Activated CD4-positive, alpha-beta memory T cell treated with anti-CD3 and anti-CD28 coated beads for 36 hours (primary cell): ENCODE results near the gene P2RY8. TPM values are rescaled to one million over a fixed set of nuclear protein-coding genes. Genes with fewer than 3 reads are reported as not detected.
"Not testable (repeated sequence)": the region's sequence is repeated elsewhere in the genome, so short reads cannot be mapped to it uniquely, and the experiment has no call there.

Experiments
- CTCF ChIA-PET: fragments of 350-600 bp; sonication (Branson Sonifier 250); formaldehyde crosslinking; loops from one replicate; lab custom pipeline; 2021; ENCODE audit warnings: antibody characterized with exemption, inconsistent platforms; lab: Charles Lee
- POLR2A ChIA-PET: fragments of 350-600 bp; sonication (Branson Sonifier 250); formaldehyde crosslinking; loops from one replicate; lab custom pipeline; 2021; ENCODE audit warnings: antibody characterized with exemption; lab: Charles Lee
- DNase-seq: peaks from one replicate; pipeline ENCODE4 v3.0.0-alpha.2; 2020
- H3K27ac Mint-ChIP-seq: one replicate; pipeline ENCODE4 v1.8.0; 2021; ENCODE audit warnings: mixed read lengths
- H3K27me3 Mint-ChIP-seq: one replicate; pipeline ENCODE4 v1.8.0; 2021; ENCODE audit warnings: mixed read lengths
- H3K36me3 Mint-ChIP-seq: one replicate; pipeline ENCODE4 v1.8.0; 2021; ENCODE audit warnings: mixed read lengths
- H3K4me1 Mint-ChIP-seq: one replicate; pipeline ENCODE4 v1.8.0; 2021; ENCODE audit warnings: low read depth, mixed read lengths
- H3K4me3 Mint-ChIP-seq: one replicate; pipeline ENCODE4 v1.8.0; 2021; ENCODE audit warnings: mild to moderate bottlenecking, mixed read lengths
- H3K9me3 Mint-ChIP-seq: one replicate; pipeline ENCODE4 v1.8.0; 2021; ENCODE audit warnings: mixed read lengths
- intact Hi-C: fragments of 100-400 bp; cut with micrococcal nuclease; formaldehyde crosslinking; loops from one replicate; pipeline ENCODE4 v1.15.1; 2023
- total RNA-seq, 2 experiments: library from RNA; stranded (reverse); gene quantifications; one replicate each; pipeline ENCODE4 v1.2.3, GENCODE V29; 2021

P2RY8 gene
- total RNA-seq, 2 experiments from 2014 or later: 30.2 to 32.7 TPM

DNA sequence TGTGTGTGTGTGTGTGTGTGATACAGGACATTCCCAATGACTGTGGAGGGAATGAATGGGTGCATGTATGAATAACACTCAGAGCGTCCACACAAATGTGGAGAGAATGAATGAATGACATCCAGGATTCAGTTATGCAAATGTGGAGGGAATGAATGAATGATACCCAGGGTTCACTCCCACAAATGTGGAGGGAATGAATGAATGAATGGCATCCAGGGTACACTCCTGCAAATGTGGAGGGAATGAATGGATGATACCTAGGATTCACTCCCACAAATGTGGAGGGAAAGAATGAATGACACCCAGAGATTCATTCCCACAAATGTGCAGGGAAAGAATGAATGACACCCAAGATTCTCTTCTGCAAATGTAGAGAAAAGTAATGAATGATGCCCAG, 48.2 kb downstream of the P2RY8 start:
- DNase-seq: no peak
- H3K4me1 Mint-ChIP-seq: peaks cover 27% of the 10 kb centered on the region
- intact Hi-C loops: no loop called here
- H3K36me3 Mint-ChIP-seq: peaks cover 48% of the 10 kb centered on the region
- H3K27me3 Mint-ChIP-seq: no peaks in the 10 kb centered on the region
- H3K4me3 Mint-ChIP-seq: no peak overlapping the region
- ChIA-PET POLR2A (no interaction called here), CTCF (no interaction called here)
- H3K27ac Mint-ChIP-seq: peak overlapping the region; percentile 40
- peaks cover 18% of the 10 kb centered on the region for H3K9me3 Mint-ChIP-seq

DNA sequence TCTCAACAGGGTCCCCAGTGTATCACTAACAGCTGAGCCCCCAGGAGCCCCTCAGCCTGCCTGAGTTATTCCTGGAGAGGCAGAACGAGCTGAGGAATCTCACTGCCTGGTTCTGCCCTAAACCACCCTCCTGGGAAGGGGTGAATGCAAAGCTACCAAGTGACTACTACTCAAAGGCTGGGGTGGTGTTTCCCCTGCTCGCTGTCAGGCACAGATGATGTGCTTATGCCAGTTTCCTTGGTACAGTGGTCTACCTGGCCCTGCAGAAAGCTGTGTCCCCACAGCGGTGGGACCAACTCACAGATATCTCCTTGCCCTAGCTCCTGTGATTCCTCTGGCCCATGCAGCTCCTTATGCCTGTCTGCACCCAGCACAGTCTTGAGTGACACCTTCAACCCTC, 48.8 kb downstream of the P2RY8 start:
- Mint-ChIP-seq H3K36me3 (peaks cover 48% of the 10 kb centered on the region), H3K4me3 (no peak overlapping the region), H3K27ac (peak overlapping the region; percentile 40), H3K27me3 (no peaks in the 10 kb centered on the region), H3K9me3 (peaks cover 18% of the 10 kb centered on the region), H3K4me1 (peaks cover 30% of the 10 kb centered on the region)
- DNase-seq: peak; percentile 8
- CTCF ChIA-PET: no interaction called here
- POLR2A ChIA-PET: no interaction called here
- intact Hi-C loops: no loop called here

DNA sequence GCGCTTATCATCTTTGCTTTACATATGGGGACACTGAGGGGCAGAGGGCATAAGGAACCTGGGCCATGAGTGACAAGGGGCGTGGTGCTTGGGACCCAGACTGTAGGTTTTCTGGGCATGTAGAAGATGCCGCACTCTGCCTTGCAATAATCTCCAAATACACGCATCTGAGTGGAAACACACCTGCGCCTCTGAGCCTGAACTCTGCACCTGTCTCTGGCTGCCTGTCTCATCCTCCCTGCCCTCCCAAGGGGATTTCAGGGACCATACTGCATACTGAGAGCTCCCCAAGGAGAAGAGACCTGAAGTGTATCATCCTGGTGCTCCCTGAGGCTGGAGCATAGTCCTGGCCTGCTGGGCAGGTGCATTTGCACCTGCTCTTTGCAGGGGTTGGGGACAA, 49.6 kb downstream of the P2RY8 start:
- H3K27me3 Mint-ChIP-seq: no peaks in the 10 kb centered on the region
- CTCF ChIA-PET: no interaction called here
- DNase-seq: peak; percentile 4
- no peak overlapping the region for H3K4me3 Mint-ChIP-seq
- peaks cover 50% of the 10 kb centered on the region for H3K36me3 Mint-ChIP-seq
- peak overlapping the region; percentile 69 for H3K27ac Mint-ChIP-seq
- intact Hi-C loops: no loop called here
- H3K9me3 Mint-ChIP-seq: peaks cover 18% of the 10 kb centered on the region
- H3K4me1 Mint-ChIP-seq: peaks cover 31% of the 10 kb centered on the region
- POLR2A ChIA-PET: no interaction called here

DNA sequence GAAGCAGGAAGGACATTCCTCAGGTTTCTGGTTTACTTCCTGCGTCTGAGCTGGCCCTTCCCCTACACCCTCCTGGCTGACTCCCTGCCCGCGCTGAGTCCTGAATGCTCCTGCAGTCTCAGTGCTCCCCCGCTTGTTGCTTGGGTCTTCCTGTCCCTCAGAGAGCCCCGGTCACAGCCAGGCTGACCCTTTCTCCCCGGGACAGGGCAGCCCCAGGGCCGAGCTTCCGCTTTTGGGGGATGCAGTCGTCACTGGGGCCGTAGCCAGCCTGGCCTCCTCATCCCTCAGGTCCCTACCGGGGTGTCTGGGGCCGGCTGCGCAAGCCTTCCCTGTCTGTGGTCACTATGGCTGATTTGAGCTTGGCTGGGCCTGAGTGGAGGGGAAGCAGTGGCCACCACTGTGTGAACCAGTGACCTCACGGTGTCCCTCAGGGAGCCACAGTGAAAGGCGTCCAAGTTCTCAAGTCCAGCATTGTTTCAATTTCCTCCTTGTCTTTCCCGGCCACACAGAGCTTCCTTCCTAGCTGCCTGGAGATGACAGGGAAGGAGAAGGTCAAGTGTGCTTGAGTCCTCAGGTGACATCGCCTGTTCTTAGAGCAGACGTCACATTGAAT, 50.1 kb downstream of the P2RY8 start:
- Mint-ChIP-seq H3K27me3 (no peaks in the 10 kb centered on the region), H3K36me3 (peaks cover 46% of the 10 kb centered on the region), H3K9me3 (peaks cover 15% of the 10 kb centered on the region), H3K27ac (peak overlapping the region; percentile 69), H3K4me1 (peaks cover 31% of the 10 kb centered on the region), H3K4me3 (no peak overlapping the region)
- ChIA-PET CTCF (no interaction called here), POLR2A (no interaction called here)
- intact Hi-C loops: no loop called here
- DNase-seq: peak; percentile 7

DNA sequence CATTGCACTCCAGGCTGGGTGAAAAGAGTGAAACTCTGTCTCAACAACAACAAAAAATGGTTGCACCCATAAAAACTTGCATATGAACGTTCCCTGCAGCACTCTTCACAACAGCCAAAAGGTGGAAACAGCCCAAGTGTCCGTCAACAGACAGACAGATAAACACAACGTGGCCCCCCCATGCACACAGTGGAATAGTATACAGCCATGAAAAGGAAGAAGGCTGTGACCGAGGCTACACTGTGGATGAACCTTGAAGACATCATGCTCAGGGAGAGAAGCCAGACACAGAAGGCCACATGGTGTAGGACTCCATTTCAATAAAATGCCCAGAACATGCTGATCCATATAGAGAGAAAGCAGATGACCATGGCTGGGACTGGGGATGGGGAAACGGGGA, 50.8 kb downstream of the P2RY8 start:
- Mint-ChIP-seq H3K4me1 (peaks cover 38% of the 10 kb centered on the region), H3K4me3 (no peak overlapping the region), H3K27ac (peak overlapping the region; percentile 28), H3K36me3 (peaks cover 41% of the 10 kb centered on the region), H3K27me3 (no peaks in the 10 kb centered on the region), H3K9me3 (peaks cover 8% of the 10 kb centered on the region)
- peak; percentile 6 for DNase-seq
- ChIA-PET CTCF (no interaction called here), POLR2A (no interaction called here)
- intact Hi-C loops: no loop called here

DNA sequence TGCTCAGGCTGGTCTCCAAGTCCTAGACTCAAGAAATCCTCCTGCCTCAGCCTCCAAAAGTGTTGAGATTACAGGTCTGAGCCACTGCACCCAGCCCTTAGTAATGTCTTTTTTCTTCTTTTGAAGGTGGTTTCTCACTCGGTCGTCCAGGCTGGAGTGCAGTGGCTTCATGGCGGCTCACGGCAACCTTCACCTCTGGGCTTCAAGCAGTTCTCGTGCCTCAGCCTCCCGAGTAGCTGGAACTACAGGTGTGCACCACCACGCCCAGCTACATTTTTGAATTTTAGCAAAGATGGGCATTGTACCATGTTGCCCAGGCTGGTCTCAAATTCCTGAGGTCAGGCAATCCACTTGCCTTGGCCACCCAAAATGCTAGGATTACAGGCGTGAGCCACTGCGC, 52.0 kb downstream of the P2RY8 start:
- H3K27me3 Mint-ChIP-seq: no peaks in the 10 kb centered on the region
- peak; percentile 7 for DNase-seq
- H3K27ac Mint-ChIP-seq: peak overlapping the region; percentile 72
- peaks cover 7% of the 10 kb centered on the region for H3K9me3 Mint-ChIP-seq
- peaks cover 49% of the 10 kb centered on the region for H3K4me1 Mint-ChIP-seq
- CTCF ChIA-PET: no interaction called here
- H3K4me3 Mint-ChIP-seq: no peak overlapping the region
- intact Hi-C loops: no loop called here
- peaks cover 44% of the 10 kb centered on the region for H3K36me3 Mint-ChIP-seq
- POLR2A ChIA-PET: no interaction called here

DNA sequence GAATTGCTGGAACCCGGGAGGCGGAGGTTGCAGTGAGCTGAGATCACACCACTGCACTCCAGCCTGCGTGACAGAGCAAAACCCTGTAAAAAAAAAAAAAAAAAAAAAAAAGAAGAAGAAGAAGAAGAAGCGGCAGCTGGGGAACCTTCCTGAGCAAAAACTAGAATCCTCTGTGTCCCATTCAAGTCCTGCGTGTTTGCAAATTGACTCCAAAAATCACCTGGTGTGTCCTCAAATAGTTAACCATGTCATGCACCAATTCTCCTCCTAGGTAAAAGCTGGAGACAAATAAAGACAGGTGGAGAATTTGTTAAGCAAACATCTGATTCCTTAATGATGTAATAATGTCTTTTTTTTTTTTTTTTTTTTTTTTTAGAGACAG, 52.4 kb downstream of the P2RY8 start:
- H3K36me3 Mint-ChIP-seq: peaks cover 48% of the 10 kb centered on the region
- ChIA-PET CTCF (no interaction called here), POLR2A (no interaction called here)
- peak overlapping the region; percentile 86 for H3K27ac Mint-ChIP-seq
- H3K27me3 Mint-ChIP-seq: no peaks in the 10 kb centered on the region
- DNase-seq: no peak
- no peak overlapping the region for H3K4me3 Mint-ChIP-seq
- peaks cover 53% of the 10 kb centered on the region for H3K4me1 Mint-ChIP-seq
- peaks cover 11% of the 10 kb centered on the region for H3K9me3 Mint-ChIP-seq
- intact Hi-C loops: no loop called here

DNA sequence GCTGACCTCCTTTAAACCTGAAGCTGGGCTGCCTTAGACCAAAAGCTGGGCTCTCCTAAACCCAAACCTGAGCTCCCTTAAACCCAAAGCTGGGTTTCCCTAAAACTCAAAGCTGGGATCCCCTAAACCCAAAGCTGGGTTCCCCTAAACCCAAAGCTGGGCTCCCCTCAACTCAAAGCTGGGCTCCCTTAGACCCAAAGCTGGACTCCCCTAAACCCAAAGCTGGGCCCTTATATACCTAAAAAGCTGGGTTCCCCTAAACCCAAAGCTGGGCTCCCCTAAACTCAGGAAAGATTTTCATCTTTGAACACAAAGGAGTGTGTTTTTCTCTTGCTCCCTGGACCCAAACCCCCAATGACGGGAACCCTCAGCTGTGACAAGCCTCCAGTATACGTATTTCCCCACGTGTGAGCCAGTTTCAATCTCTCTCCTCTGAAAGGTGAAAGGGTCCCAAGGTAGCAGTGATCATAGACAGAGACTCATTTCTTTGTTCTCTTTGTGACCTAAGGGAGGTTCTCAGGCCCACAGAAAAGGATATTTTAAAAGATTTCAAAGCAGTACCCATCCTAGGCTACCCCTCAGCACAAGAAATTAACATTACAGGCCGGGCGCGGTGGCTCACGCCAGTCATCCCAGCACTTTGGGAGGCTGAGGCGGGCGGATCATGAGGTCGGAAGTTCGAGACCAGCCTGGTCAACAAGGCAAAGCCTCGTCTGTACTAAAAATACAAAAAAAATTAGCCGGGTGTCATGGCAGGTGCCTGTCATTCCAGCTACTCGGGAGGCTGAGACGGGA, 52.9 kb downstream of the P2RY8 start:
- Mint-ChIP-seq H3K27ac (peak overlapping the region; percentile 86), H3K36me3 (peaks cover 48% of the 10 kb centered on the region), H3K4me3 (no peak overlapping the region), H3K4me1 (peaks cover 59% of the 10 kb centered on the region), H3K27me3 (no peaks in the 10 kb centered on the region), H3K9me3 (peaks cover 11% of the 10 kb centered on the region)
- peak; percentile 58 for DNase-seq
- intact Hi-C loops: loop anchor here (2.0 kb wide), 1 partner anchor 15 kb away; no protein-coding TSS in a partner anchor
- POLR2A ChIA-PET: no interaction called here
- CTCF ChIA-PET: no interaction called here

DNA sequence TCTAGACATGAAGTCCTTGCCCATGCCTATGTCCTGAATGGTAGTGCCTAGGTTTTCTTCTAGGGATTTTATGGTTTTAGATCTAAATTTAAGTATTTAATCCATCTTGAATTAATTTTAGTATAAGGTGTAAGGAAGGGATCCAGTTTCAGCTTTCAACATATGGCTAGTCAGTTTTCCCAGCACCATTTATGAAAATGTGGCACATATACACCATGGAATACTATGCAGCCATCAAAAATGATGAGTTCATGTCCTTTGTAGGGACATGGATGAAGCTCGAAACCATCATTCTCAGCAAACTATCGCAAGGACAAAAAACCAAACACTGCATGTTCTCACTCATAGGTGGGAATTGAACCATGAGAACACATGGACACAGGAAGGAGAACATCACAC, 54.5 kb downstream of the P2RY8 start:
- Mint-ChIP-seq H3K27ac (peak overlapping the region; percentile 97), H3K36me3 (peaks cover 47% of the 10 kb centered on the region), H3K4me3 (peak overlapping the region; percentile 76), H3K4me1 (peaks cover 70% of the 10 kb centered on the region), H3K9me3 (peaks cover 14% of the 10 kb centered on the region)
- intact Hi-C loops: loop anchor here (1.0 to 2.0 kb wide), 3 partner anchors 14 to 54 kb away; no protein-coding TSS in a partner anchor
- CTCF ChIA-PET, POLR2A ChIA-PET, DNase-seq, H3K27me3 Mint-ChIP-seq: not testable (repeated sequence)

DNA sequence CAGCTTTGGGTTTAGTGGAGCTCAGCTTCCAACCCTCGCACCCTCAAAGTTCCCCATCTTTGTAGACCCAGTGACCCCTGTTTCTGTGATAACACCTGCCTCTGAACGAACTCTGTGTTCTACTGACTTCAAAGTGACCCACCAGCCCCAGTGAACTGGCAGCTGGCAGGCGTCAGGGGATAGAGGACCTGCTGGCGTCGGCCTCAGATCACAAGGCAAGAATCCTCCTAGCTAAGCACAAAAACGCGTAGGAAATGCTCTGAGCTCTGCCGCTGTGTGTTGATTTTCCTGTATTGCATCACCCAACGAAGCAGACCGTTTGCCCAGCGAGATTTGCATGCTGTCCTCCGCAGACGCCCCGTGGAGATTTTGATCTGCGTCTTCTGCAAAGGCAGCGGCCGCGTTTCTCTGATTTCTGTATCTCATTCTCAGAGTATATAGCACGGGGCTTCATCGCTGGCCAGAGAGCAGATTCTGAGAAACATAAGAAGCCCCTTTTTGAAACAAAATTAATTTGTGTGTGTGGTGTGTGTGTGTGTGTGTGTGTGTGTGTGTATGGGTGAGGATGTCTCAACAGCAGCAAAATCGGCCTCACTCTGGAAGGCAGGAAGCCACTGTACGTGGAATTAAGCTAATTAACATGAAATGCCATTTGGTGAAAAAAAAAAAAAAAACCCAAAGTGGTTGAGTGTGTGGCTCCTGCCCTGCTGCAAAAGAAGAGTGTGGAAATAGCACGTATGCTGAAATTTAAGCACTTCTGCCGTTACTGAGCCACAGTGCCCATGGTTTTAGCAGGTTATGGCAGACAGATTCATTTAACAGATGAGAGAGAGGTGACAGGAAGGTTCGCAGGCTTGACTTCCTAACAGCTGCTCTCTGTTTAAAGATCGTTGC, 55.1 kb downstream of the P2RY8 start:
- Mint-ChIP-seq H3K27ac (peak overlapping the region; percentile 97), H3K9me3 (peaks cover 14% of the 10 kb centered on the region), H3K4me1 (peaks cover 72% of the 10 kb centered on the region), H3K4me3 (peak overlapping the region; percentile 76), H3K36me3 (peaks cover 43% of the 10 kb centered on the region), H3K27me3 (no peaks in the 10 kb centered on the region)
- CTCF ChIA-PET: no interaction called here
- intact Hi-C loops: loop anchor here (1.0 to 2.0 kb wide), 7 partner anchors 10 to 54 kb away; no protein-coding TSS in a partner anchor
- POLR2A ChIA-PET: no interaction called here
- peak; percentile 88 for DNase-seq

DNA sequence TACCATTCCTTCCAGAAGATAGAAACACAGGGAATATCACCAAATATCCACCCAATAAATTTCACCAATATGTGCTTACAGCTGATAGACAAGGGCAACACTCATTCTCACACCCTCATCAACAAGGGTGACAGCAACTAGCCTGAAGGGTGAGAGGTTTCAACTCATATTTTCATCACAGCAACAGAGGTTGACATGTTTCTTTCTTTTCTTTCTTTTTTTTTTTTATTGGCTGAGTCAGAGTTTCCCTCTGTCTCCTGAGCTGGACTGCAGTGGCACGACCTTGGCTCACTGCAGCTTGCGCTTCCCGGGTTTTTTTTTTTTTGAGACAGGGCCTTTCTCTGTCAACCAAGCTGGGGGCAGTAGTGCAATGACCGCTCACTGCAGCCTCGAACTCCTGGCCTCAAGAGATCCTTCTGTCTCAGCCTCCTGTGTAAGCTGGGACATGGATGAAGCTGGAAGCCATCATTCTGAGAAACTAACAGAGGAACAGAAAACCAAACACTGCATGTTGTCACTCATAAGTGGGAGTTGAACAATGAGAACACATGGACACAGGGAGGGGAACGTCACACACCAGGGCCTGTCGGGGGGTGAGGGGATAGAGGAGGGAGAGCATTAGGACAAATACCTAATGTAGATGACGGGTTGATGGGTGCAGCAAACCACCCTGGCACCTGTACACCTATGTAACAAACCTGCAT, 56.8 kb downstream of the P2RY8 start:
- intact Hi-C loops: loop anchor here (2.0 kb wide), 2 partner anchors 17 to 49 kb away; no protein-coding TSS in a partner anchor
- DNase-seq: peak; percentile 41
- CTCF ChIA-PET: no interaction called here
- peaks cover 38% of the 10 kb centered on the region for H3K36me3 Mint-ChIP-seq
- H3K4me3 Mint-ChIP-seq: peak overlapping the region; percentile 33
- H3K9me3 Mint-ChIP-seq: peaks cover 14% of the 10 kb centered on the region
- POLR2A ChIA-PET: no interaction called here
- H3K27me3 Mint-ChIP-seq: no peaks in the 10 kb centered on the region
- peaks cover 76% of the 10 kb centered on the region for H3K4me1 Mint-ChIP-seq
- peak overlapping the region; percentile 97 for H3K27ac Mint-ChIP-seq
